WERI-Rb-1 (cell line): ENCODE data around the gene NGEF.

Experiments
- DNase-seq: peaks from one replicate; pipeline ENCODE4 v3.0.0-alpha.2; 2020
- H3K27ac ChIP-seq: fragments of 250-450 bp; sonication (Bioruptor Pico); 2 replicates; pipeline ENCODE4 v1.5.1; 2020; ENCODE audit warnings: mild to moderate bottlenecking, moderate library complexity
- H3K27me3 ChIP-seq: fragments of 250-450 bp; sonication (Bioruptor Pico); 2 replicates; pipeline ENCODE4 v1.5.1; 2021; ENCODE audit warnings: mild to moderate bottlenecking, low read depth, moderate library complexity; ENCODE audit not compliant: insufficient read depth, severe bottlenecking
- H3K36me3 ChIP-seq: fragments of 250-450 bp; sonication (Bioruptor Pico); 2 replicates; pipeline ENCODE4 v1.5.1; 2020; ENCODE audit warnings: mild to moderate bottlenecking, moderate library complexity
- H3K4me3 ChIP-seq: 2 replicates; pipeline ENCODE4 v1.5.1; 2011; ENCODE audit warnings: low read depth, mild to moderate bottlenecking, control low read depth, low read length
- H3K9me3 ChIP-seq: fragments of 250-450 bp; sonication (Bioruptor Pico); 2 replicates; pipeline ENCODE4 v1.5.1; 2021; ENCODE audit warnings: mild to moderate bottlenecking, moderate library complexity; ENCODE audit not compliant: severe bottlenecking
- CTCF ChIP-seq: IDR thresholded peaks from 2 replicates; pipeline ENCODE4 v1.5.1; 2011; ENCODE audit warnings: low read depth, mild to moderate bottlenecking, control low read depth, inconsistent platforms, low read length

Gene NGEF

GRCh38 chr2:233039846-233040530, 26.9 kb upstream of the NGEF start:
- Histone ChIP-seq H3K4me3 (no peak overlapping the region), H3K9me3 (no peaks in the 10 kb centered on the region), H3K27me3 (no peaks in the 10 kb centered on the region), H3K36me3 (no peaks in the 10 kb centered on the region), H3K27ac (no peak overlapping the region)
- no peak for TF ChIP-seq CTCF
- DNase-seq, result no peak

GRCh38 chr2:233039212-233039845, 26.3 kb upstream of the NGEF start:
- Histone ChIP-seq H3K27ac (no peak overlapping the region), H3K4me3 (no peak overlapping the region), H3K9me3 (no peaks in the 10 kb centered on the region), H3K36me3 (no peaks in the 10 kb centered on the region), H3K27me3 (no peaks in the 10 kb centered on the region)
- no peak for DNase-seq
- TF ChIP-seq CTCF, result no peak

- Histone ChIP-seq H3K36me3 (no peaks in the 10 kb centered on the region), H3K27ac (no peak overlapping the region), H3K9me3 (no peaks in the 10 kb centered on the region), H3K4me3 (no peak overlapping the region), H3K27me3 (no peaks in the 10 kb centered on the region)
- no peak for DNase-seq
- no peak for TF ChIP-seq CTCF
These were observed 24.0 kb upstream of the NGEF start for GRCh38 chr2:233037078-233037477.

- TF ChIP-seq CTCF, result no peak
- Histone ChIP-seq H3K27ac (peak overlapping the region; percentile 39), H3K9me3 (no peaks in the 10 kb centered on the region), H3K27me3 (no peaks in the 10 kb centered on the region), H3K36me3 (no peaks in the 10 kb centered on the region), H3K4me3 (no peak overlapping the region)
- DNase-seq, result peak; percentile 32
These were observed 23.2 kb upstream of the NGEF start for GRCh38 chr2:233036162-233036838.

- H3K27me3 ChIP-seq, result no peaks in the 10 kb centered on the region
- no peak for TF ChIP-seq CTCF
These were observed 22.5 kb upstream of the NGEF start for GRCh38 chr2:233035426-233036161.

More at GRCh38 chr2:233035426-233036161, 22.5 kb upstream of the NGEF start:
- no peaks in the 10 kb centered on the region for H3K36me3 ChIP-seq
- DNase-seq, result no peak
- no peak overlapping the region for H3K4me3 ChIP-seq
- H3K9me3 ChIP-seq, result no peaks in the 10 kb centered on the region
- no peak overlapping the region for H3K27ac ChIP-seq
